Transverse colon (tissue), 4 donors: ENCODE data around the gene EPHA5. TPM values are rescaled to one million over a fixed set of nuclear protein-coding genes. Genes with fewer than 3 reads are reported as not detected.

Experiments
- DNase-seq: peaks from one replicate; pipeline ENCODE4 v3.0.0-alpha.2; 2019
- H3K27ac ChIP-seq, 4 donors: fragments of 200-600 bp; sonication (generic); 2 replicates each; pipeline ENCODE4 v1.5.1; 2016 to 2018; ENCODE audit warnings: inconsistent platforms in 4 of 4
- H3K27me3 ChIP-seq: fragments of 200-600 bp; sonication (generic); 2 replicates; pipeline ENCODE4 v1.5.1; 2017; ENCODE audit warnings: inconsistent platforms
- H3K36me3 ChIP-seq, 4 donors: fragments of 200-600 bp; sonication (generic); 2 replicates each; pipeline ENCODE4 v1.5.1; 2017 to 2019; ENCODE audit warnings: inconsistent platforms in 4 of 4
- H3K4me1 ChIP-seq, 4 donors: fragments of 200-600 bp; sonication (generic); 2 replicates each; pipeline ENCODE4 v1.5.1; 2017 to 2020; ENCODE audit warnings: inconsistent platforms in 4 of 4
- H3K4me3 ChIP-seq, 4 donors: fragments of 200-600 bp; sonication (generic); 1 replicate in 1 of 4; 2 replicates in 3 of 4; pipeline versions ENCODE4 v1.5.1 to v1.6.1; 2017 to 2019; ENCODE audit warnings: inconsistent platforms in 4 of 4
- H3K9me3 ChIP-seq, 2 donors: fragments of 200-600 bp; sonication (generic); 2 replicates each; pipeline ENCODE4 v1.5.1; 2017 to 2019; ENCODE audit warnings: inconsistent platforms in 2 of 2
- CTCF ChIP-seq, 5 experiments: fragments of 200-600 bp in 3 of 5; fragments of 450-650 bp in 2 of 5; sonication (generic) in 3 of 5; IDR thresholded peaks; 1 replicate in 2 of 5; 2 replicates in 3 of 5; pipeline ENCODE4 v1.5.1; 2016 to 2017; ENCODE audit warnings: antibody characterized with exemption in 5 of 5, inconsistent platforms in 3 of 5, mild to moderate bottlenecking in 2 of 5, moderate library complexity in 1 of 5
- EP300 ChIP-seq: sonication (generic); formaldehyde crosslinking; IDR thresholded peaks from one replicate; pipeline ENCODE4 v1.6.1; 2017; ENCODE audit warnings: antibody characterized with exemption, low read depth
- POLR2A ChIP-seq: fragments of 450-650 bp; IDR thresholded peaks from one replicate; pipeline ENCODE4 v1.6.1; 2016; ENCODE audit warnings: antibody characterized with exemption, mild to moderate bottlenecking, moderate library complexity
- POLR2AphosphoS5 ChIP-seq, 3 donors: sonication (generic); formaldehyde crosslinking; IDR thresholded peaks; one replicate each; pipeline ENCODE4 v1.6.1; 2016; ENCODE audit warnings: antibody characterized with exemption in 3 of 3
- WGBS, 2 donors: methylation state at CpG; one replicate each; pipeline ENCODE4 v1.1.5; 2018; ENCODE audit warnings: low coverage in 1 of 2; 5-methylcytosine and 5-hydroxymethylcytosine counted together
- in situ Hi-C, 4 donors: fragments of 200-750 bp; cut with MboI; loops; one replicate each; pipeline versions ENCODE4 v1.15.0 to v1.15.1; 2017; ENCODE audit warnings: low sequenced_read_pairs in 3 of 4, low pct_ligation_motif_present in 1 of 4, low pct_unique_long_range_greater_than_20kb in 1 of 4
- intact Hi-C: fragments of 100-400 bp; cut with DNase I; formaldehyde crosslinking; loops from one replicate; pipeline ENCODE4 v1.15.1; 2023; ENCODE audit warnings: low total_unique reads
- total RNA-seq, 4 donors: library from RNA; depleted of rRNA; stranded (reverse); fragments of >200 nt; gene quantifications; one replicate each; pipeline ENCODE4 v1.1.0, GENCODE V29; 2016

The EPHA5 gene
- total RNA-seq, 4 donors from 2014 or later = 0.14 to 0.60 (median 0.32) TPM; not detected in 1

DNA sequence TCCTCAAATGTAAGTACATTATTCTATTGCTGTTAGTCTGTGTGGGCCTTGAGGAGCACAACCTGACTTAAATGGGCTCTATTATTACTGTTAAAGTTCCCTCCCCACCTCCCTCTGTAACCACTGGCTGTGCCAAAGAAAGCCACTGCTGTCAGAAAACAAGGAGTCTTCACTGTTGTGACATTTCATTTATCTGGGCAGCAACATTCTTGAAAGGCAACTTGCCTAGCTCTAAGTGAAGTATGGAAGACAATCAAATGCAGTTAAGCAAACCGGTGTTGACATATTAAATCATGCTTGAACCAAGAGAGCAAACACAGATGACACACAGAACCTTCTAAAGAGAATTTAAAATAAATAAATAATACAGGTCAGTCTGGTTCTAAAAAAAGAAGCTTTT, 81.0 kb downstream of the EPHA5 start:
- WGBS, 2 donors = 40 to 65% methylated on average over 1 of the region's 1 CpG
- H3K4me3 ChIP-seq = no peak overlapping the region
- H3K9me3 ChIP-seq = no peaks in the 10 kb centered on the region
- TF ChIP-seq POLR2AphosphoS5 (IDR thresholded peaks at IDR 0.05) (no peak), EP300 (no peak), CTCF (IDR thresholded peaks at IDR 0.05) (no peak), POLR2A (no peak)
- in situ Hi-C loops = no loop called here
- H3K27me3 ChIP-seq = no peaks in the 10 kb centered on the region
- H3K36me3 ChIP-seq = no peaks in the 10 kb centered on the region
- no peak for DNase-seq
- intact Hi-C loops = no loop called here
- H3K4me1 ChIP-seq = no peaks in the 10 kb centered on the region
- no peak overlapping the region for H3K27ac ChIP-seq

DNA sequence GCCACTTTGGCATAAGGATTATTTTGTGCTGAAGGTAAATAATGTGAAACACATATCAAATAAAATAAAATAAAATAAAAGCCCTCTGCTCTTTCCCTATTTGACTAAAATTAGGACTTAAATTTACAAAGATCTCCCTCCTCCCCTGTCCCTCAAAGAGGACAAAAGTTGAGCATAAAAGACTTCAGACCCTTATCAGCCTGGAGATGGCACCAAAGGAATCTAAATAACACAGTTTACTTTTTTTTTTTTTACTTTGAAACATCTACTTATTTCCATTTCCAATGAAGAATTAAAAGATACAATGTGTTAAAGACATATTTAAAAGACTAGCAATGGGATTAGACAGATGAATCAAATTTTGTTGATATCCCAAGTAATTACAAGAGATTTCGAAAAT, 89.7 kb downstream of the EPHA5 start:
- TF ChIP-seq POLR2AphosphoS5 (IDR thresholded peaks at IDR 0.05) (no peak), EP300 (no peak)
- Histone ChIP-seq H3K9me3 (no peaks in the 10 kb centered on the region), H3K27ac (no peak overlapping the region), H3K36me3 (no peaks in the 10 kb centered on the region), H3K4me3 (no peak overlapping the region), H3K27me3 (no peaks in the 10 kb centered on the region), H3K4me1 (no peaks in the 10 kb centered on the region)
- DNase-seq = no peak
- intact Hi-C loops (no loop called here), in situ Hi-C loops (no loop called here)
- WGBS, 2 donors = 64 to 77% methylated on average over 1 of the region's 1 CpG

DNA sequence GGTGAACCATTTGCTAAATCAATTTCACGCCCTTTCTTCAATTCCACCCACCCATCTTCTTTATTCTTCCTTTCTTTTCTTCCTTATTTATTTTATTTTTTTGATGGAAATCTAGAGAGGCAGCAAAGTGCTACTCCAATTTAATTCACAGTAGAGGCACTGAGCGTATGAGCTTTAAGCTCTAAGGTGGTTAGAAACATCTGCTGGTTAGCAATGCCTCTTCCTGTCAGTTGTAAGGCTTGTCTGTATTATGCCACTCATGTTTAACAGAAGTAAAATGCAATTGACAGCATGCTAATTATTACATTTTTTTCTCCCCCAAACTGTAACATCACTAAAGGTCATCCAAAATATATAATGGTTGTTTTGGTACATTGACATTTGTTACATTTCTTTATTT, 103.8 kb downstream of the EPHA5 start:
- Histone ChIP-seq H3K4me3 (no peak overlapping the region), H3K27ac (no peak overlapping the region), H3K4me1 (no peaks in the 10 kb centered on the region), H3K27me3 (no peaks in the 10 kb centered on the region), H3K9me3 (no peaks in the 10 kb centered on the region), H3K36me3 (no peaks in the 10 kb centered on the region)
- TF ChIP-seq CTCF (IDR thresholded peaks at IDR 0.05) (no peak), EP300 (no peak), POLR2A (no peak), POLR2AphosphoS5 (IDR thresholded peaks at IDR 0.05) (no peak)
- in situ Hi-C loops = no loop called here
- intact Hi-C loops = no loop called here
- 72 to 81% methylated on average over 2 of the region's 2 CpGs for WGBS, 2 donors
- DNase-seq = no peak

DNA sequence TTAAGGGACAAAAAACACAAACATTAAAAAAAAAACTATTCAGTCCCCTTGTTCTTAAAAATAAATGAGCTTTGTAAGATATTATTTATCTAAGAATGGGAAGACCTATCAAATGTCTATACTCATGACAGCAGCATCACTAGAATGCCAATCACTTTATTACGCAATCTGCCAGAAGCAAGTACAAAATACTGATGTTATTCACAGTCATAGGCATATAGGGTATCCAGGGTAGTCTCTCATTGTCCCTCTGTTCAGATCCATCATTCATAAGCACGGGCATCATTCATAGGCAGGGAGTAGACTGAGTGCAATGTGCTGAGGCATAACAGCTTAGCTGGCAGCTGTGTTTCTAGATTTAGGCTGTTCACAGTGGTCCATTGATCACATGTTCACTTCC, 109.1 kb downstream of the EPHA5 start:
- no peak overlapping the region for H3K27ac ChIP-seq
- no peak overlapping the region for H3K4me3 ChIP-seq
- intact Hi-C loops (no loop called here), in situ Hi-C loops (no loop called here)
- no peaks in the 10 kb centered on the region for H3K36me3 ChIP-seq
- no peaks in the 10 kb centered on the region for H3K27me3 ChIP-seq
- H3K9me3 ChIP-seq = no peaks in the 10 kb centered on the region
- no peak for TF ChIP-seq POLR2AphosphoS5 (IDR thresholded peaks at IDR 0.05)
- no peak for TF ChIP-seq POLR2A
- TF ChIP-seq EP300 = no peak
- TF ChIP-seq CTCF (IDR thresholded peaks at IDR 0.05) = no peak
- 19 to 43% methylated on average over 2 of the region's 2 CpGs for WGBS, 2 donors
- DNase-seq = no peak
- no peaks in the 10 kb centered on the region for H3K4me1 ChIP-seq

GRCh38 chr4:65559270-65559669, 111.0 kb downstream of the EPHA5 start:
- Histone ChIP-seq H3K27me3 (no peaks in the 10 kb centered on the region), H3K36me3 (no peaks in the 10 kb centered on the region), H3K27ac (no peak overlapping the region), H3K4me3 (no peak overlapping the region), H3K4me1 (no peaks in the 10 kb centered on the region), H3K9me3 (no peaks in the 10 kb centered on the region)
- TF ChIP-seq POLR2A (no peak), EP300 (no peak), POLR2AphosphoS5 (IDR thresholded peaks at IDR 0.05) (no peak), CTCF (IDR thresholded peaks at IDR 0.05) (no peak)
- no peak for DNase-seq
- intact Hi-C loops (no loop called here), in situ Hi-C loops (no loop called here)
- 40 to 58% methylated on average over 3 to 4 of the region's 4 CpGs for WGBS, 2 donors
